Measurements from ENCODE around the gene DGKG.

DNA sequence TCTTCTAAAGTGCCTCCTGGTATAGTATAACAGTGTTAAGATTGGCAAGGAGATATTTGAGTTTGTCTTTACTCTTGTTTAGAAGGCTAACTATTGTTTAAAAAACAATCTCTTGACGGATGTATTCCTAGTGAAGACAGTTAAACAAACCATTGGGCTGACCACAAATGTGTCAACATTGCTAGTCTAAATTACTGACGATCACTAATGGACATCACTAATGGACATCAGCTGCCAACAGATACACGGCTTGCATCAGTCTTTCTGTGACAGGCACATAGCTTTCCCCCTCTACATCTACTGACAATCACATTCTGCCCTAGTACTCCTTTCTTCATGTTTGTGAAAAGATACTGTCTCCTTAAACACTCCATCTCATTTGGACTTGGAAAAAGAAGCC lies 196.0 kb downstream of the DGKG start:
- no peak for TF ChIP-seq EP300 (IDR thresholded peaks at IDR 0.05)
- TF ChIP-seq, protein P1, sequence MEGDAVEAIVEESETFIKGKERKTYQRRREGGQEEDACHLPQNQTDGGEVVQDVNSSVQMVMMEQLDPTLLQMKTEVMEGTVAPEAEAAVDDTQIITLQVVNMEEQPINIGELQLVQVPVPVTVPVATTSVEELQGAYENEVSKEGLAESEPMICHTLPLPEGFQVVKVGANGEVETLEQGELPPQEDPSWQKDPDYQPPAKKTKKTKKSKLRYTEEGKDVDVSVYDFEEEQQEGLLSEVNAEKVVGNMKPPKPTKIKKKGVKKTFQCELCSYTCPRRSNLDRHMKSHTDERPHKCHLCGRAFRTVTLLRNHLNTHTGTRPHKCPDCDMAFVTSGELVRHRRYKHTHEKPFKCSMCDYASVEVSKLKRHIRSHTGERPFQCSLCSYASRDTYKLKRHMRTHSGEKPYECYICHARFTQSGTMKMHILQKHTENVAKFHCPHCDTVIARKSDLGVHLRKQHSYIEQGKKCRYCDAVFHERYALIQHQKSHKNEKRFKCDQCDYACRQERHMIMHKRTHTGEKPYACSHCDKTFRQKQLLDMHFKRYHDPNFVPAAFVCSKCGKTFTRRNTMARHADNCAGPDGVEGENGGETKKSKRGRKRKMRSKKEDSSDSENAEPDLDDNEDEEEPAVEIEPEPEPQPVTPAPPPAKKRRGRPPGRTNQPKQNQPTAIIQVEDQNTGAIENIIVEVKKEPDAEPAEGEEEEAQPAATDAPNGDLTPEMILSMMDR (IDR thresholded peaks at IDR 0.05), result no peak
